Spleen (tissue), 7 donors: ENCODE measurements around the gene PDZD2.

ENCODE experiments used
- POLR2A ChIP-seq, 3 donors: fragments of 450-650 bp; IDR thresholded peaks; one replicate each; pipeline ENCODE4 v1.5.1; 2017; ENCODE audit warnings: antibody characterized with exemption in 3 of 3, mild to moderate bottlenecking in 1 of 3
- POLR2AphosphoS5 ChIP-seq, 3 donors: sonication (generic); formaldehyde crosslinking; IDR thresholded peaks; one replicate each; pipeline ENCODE4 v1.5.1; 2017; ENCODE audit warnings: antibody characterized with exemption in 3 of 3
- TF ChIP-seq, protein P1 (sequence below), 11 experiments: fragments of 200-600 bp in 7 of 11; fragments of 450-650 bp in 4 of 11; sonication (generic) in 4 of 11; IDR thresholded peaks in 8 of 11; conservative IDR thresholded peaks in 3 of 11; 1 replicate in 7 of 11; 2 replicates in 4 of 11; pipeline versions ENCODE4 v1.4.0 to v1.8.0; 2016 to 2021; ENCODE audit warnings: antibody characterized with exemption in 11 of 11, inconsistent platforms in 4 of 11, mild to moderate bottlenecking in 1 of 11
- donor health status: DM: no; HTN: no; CAD: no; lungs with moderate emphysema.
- donor health status: DM: no; HTN: no; CAD: no.
- donor health status: DM: no; HTN: no; CAD: no.

DNA sequence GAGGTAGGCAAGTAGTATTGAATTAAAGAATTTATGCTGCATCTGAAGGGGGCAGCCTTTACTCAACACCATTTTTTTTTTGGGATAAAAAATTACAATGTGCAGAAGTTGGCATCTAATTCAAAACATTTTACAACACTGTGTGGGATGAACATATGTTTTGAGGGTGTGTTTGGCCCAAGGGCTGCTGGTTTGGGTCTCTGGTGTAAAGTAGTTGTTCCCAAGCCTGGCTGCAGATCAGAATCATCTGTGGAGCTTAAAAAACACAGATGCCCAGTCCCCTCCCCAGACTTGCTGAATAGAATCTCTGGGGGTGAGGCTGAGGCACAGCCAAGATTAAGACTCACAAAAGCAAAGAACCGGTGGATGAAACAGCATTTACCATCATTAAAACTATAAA is 33.0 kb upstream of the PDZD2 start:
- TF ChIP-seq, protein P1, sequence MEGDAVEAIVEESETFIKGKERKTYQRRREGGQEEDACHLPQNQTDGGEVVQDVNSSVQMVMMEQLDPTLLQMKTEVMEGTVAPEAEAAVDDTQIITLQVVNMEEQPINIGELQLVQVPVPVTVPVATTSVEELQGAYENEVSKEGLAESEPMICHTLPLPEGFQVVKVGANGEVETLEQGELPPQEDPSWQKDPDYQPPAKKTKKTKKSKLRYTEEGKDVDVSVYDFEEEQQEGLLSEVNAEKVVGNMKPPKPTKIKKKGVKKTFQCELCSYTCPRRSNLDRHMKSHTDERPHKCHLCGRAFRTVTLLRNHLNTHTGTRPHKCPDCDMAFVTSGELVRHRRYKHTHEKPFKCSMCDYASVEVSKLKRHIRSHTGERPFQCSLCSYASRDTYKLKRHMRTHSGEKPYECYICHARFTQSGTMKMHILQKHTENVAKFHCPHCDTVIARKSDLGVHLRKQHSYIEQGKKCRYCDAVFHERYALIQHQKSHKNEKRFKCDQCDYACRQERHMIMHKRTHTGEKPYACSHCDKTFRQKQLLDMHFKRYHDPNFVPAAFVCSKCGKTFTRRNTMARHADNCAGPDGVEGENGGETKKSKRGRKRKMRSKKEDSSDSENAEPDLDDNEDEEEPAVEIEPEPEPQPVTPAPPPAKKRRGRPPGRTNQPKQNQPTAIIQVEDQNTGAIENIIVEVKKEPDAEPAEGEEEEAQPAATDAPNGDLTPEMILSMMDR (IDR thresholded peaks at IDR 0.05 in 8 of 11, conservative IDR thresholded peaks at IDR 0.05 in 3 of 11): no peak
- no peak for TF ChIP-seq POLR2A (IDR thresholded peaks at IDR 0.05)
- TF ChIP-seq POLR2AphosphoS5 (IDR thresholded peaks at IDR 0.05): no peak
